ENCODE data around the gene HELZ.

GRCh38 chr17:67143318-67143717 lies 101.7 kb downstream of the HELZ start:
- TF ChIP-seq POLR2A (IDR thresholded peaks at IDR 0.05), result no peak
- no peak for TF ChIP-seq CTCF (IDR thresholded peaks at IDR 0.05)
